HAP-1 (cell line): Measurements from ENCODE around the gene C3AR1.
A peak's percentile ranks its signal among the peaks of the same experiment; 100 is the strongest.
"Not testable (repeated sequence)": the region's sequence is repeated elsewhere in the genome, so short reads cannot be mapped to it uniquely, and the experiment has no call there.

Experiments used
- DNase-seq, 2 experiments: peaks; one replicate each; pipeline ENCODE4 v3.0.0-alpha.2; 2016 to 2020; ENCODE audit warnings: low spot score in 2 of 2
- H3K27me3 ChIP-seq: fragments of 250-450 bp; sonication (Bioruptor Pico); 2 replicates; pipeline ENCODE4 v1.5.1; 2020; ENCODE audit warnings: low read depth, mild to moderate bottlenecking, moderate library complexity
- H3K36me3 ChIP-seq: fragments of 250-450 bp; sonication (Bioruptor Pico); replicated peaks from 2 replicates; pipeline ENCODE4 v1.5.1; 2020; ENCODE audit warnings: mild to moderate bottlenecking
- H3K4me1 ChIP-seq: fragments of 250-450 bp; sonication (Bioruptor Pico); 2 replicates; pipeline ENCODE4 v1.5.1; 2020; ENCODE audit warnings: mild to moderate bottlenecking
- H3K4me3 ChIP-seq: fragments of 250-450 bp; sonication (Bioruptor Pico); 2 replicates; pipeline ENCODE4 v1.5.1; 2020; ENCODE audit warnings: mild to moderate bottlenecking, moderate library complexity
- H3K9me3 ChIP-seq: fragments of 250-450 bp; sonication (Bioruptor Pico); 2 replicates; pipeline ENCODE4 v1.5.1; 2020; ENCODE audit warnings: mild to moderate bottlenecking, moderate library complexity
- in situ Hi-C: fragments of 300-500 bp; cut with MboI; formaldehyde crosslinking; loops from 3 replicates; pipeline ENCODE4 v1.14.3; 2020; ENCODE audit warnings: low sequenced_read_pairs, inconsistent platforms, mixed read lengths

Gene C3AR1

GRCh38 chr12:8031017-8031416 lies 35.1 kb downstream of the C3AR1 start:
- H3K36me3 ChIP-seq, DNase-seq, H3K4me3 ChIP-seq, H3K9me3 ChIP-seq, H3K27me3 ChIP-seq, in situ Hi-C loops: not testable (repeated sequence)
- peaks cover 17% of the 10 kb centered on the region for H3K4me1 ChIP-seq

DNA sequence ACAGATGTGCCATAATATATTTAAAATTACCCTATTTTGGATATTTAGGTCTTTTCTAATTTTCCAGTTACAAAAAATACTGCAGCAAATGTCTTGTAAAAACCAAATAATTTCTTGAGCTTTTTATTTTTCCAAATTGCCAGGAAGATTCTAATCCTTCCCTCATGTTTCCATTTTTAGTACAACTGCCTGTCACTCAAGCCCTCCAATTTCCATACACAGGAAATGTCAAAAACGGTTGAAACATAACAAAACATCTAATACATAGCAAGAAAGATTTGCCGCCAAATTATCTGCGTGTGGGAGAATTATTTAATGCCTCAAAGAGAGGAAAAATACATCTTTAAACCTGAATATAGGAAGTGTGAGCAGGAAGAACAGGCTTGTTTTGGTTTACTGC lies 36.0 kb downstream of the C3AR1 start:
- H3K36me3 ChIP-seq = no peaks in the 10 kb centered on the region
- in situ Hi-C loops = no loop called here
- no peak overlapping the region for H3K4me3 ChIP-seq
- peaks cover 19% of the 10 kb centered on the region for H3K4me1 ChIP-seq
- no peaks in the 10 kb centered on the region for H3K9me3 ChIP-seq
- no peaks in the 10 kb centered on the region for H3K27me3 ChIP-seq
- no peak for DNase-seq

DNA sequence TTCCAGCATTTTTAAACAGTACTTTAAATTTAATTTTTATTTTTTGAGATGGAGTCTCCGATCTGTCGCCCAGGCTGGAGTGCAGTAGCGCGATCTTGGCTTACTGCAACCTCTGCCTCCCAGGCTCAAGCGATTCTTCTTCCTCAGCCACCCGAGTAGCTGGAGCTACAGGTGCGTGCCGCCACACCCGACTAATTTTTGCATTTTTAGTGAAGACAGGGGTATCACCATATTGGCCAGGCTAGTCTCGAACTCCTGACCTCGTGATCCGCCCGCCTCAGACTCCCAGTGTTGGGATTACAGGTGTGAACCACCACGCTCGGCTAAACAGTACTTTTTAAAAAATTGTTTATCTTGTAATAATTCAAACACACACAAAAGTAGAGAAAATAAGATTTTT lies 37.9 kb downstream of the C3AR1 start:
- H3K36me3 ChIP-seq = no peaks in the 10 kb centered on the region
- peaks cover 5% of the 10 kb centered on the region for H3K4me1 ChIP-seq
- DNase-seq = no peak
- H3K4me3 ChIP-seq = no peak overlapping the region
- in situ Hi-C loops = no loop called here
- H3K9me3 ChIP-seq = no peaks in the 10 kb centered on the region
- no peaks in the 10 kb centered on the region for H3K27me3 ChIP-seq

DNA sequence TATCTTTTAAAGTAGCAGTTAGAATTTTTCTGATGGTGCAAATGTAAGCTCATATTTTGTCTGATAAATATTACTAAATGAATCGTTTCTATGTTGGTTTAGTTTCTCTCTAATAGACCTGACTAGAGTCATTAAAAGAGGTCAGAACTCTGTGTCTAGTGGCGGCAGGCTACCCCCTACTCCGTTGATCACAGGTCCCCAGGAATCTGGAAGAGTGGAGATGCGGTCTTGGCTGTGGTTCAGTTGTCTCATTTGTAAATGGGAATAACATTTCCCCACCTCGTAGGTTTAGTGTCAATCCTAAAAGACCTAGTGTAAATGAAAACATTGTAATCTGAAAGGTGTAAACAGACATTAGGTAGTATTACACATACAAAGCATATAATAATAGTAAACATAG lies 38.3 kb downstream of the C3AR1 start:
- Histone ChIP-seq H3K4me1 (peaks cover 5% of the 10 kb centered on the region), H3K36me3 (no peaks in the 10 kb centered on the region), H3K4me3 (no peak overlapping the region), H3K27me3 (no peaks in the 10 kb centered on the region), H3K9me3 (no peaks in the 10 kb centered on the region)
- in situ Hi-C loops = no loop called here
- DNase-seq = no peak

GRCh38 chr12:8026291-8026900 lies 39.8 kb downstream of the C3AR1 start:
- DNase-seq = peak; percentile 96 to 97
- Histone ChIP-seq H3K36me3 (no peaks in the 10 kb centered on the region), H3K27me3 (no peaks in the 10 kb centered on the region), H3K4me1 (peaks cover 2% of the 10 kb centered on the region), H3K9me3 (no peaks in the 10 kb centered on the region), H3K4me3 (peak overlapping the region; percentile 41)
- in situ Hi-C loops = no loop called here

GRCh38 chr12:8018666-8019581 lies 47.2 kb downstream of the C3AR1 start:
- H3K4me3 ChIP-seq = peak overlapping the region; percentile 24

GRCh38 chr12:8018213-8018612 lies 47.9 kb downstream of the C3AR1 start:
- H3K4me3 ChIP-seq, H3K36me3 ChIP-seq, H3K9me3 ChIP-seq, H3K27me3 ChIP-seq, in situ Hi-C loops, DNase-seq, H3K4me1 ChIP-seq: not testable (repeated sequence)

More at GRCh38 chr12:8018666-8019581, 47.2 kb downstream of the C3AR1 start:
- H3K9me3 ChIP-seq = no peaks in the 10 kb centered on the region
- H3K36me3 ChIP-seq = no peaks in the 10 kb centered on the region
- H3K27me3 ChIP-seq = no peaks in the 10 kb centered on the region
- peaks cover 6% of the 10 kb centered on the region; the same call in 1 of the 2 replicates for H3K4me1 ChIP-seq
- in situ Hi-C loops = no loop called here
- DNase-seq = peak; percentile 23 to 67

GRCh38 chr12:8014836-8015235 lies 51.3 kb downstream of the C3AR1 start:
- in situ Hi-C loops = no loop called here
- no peaks in the 10 kb centered on the region for H3K9me3 ChIP-seq

DNA sequence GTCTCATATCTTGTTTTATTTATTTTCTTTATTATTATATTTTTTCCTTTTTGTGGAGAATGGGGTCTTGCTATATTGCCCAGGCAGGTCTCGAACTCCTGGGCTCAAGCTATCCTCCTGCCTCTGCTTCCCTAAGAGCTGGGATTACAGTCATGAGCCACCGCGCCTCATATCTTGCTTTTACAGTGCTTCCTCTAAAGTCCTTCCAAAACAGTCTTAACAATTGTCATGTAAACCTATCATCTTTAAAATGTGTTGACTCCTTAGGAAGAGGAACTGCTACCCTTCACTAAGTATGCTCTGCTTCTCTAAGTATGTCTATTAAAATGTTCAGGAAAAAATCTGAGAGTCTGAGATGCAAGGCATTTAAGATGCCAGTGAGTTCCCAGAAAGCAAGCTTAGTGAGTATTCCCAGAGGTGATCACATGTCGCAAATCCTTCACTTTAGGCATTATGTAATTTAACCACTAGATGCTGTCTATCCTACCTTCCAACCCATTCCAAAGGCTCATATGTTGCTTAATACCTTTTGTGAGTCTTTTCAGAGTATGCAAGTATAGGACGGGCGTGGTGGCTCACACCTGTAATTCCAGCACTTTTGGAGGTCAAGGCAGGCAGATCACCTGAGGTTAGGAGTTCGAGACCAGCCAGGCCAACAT lies 53.4 kb downstream of the C3AR1 start:
- in situ Hi-C loops = no loop called here
- H3K9me3 ChIP-seq = no peaks in the 10 kb centered on the region
- DNase-seq = no peak

More at GRCh38 chr12:8014836-8015235, 51.3 kb downstream of the C3AR1 start:
- no peak overlapping the region for H3K4me3 ChIP-seq
- no peaks in the 10 kb centered on the region for H3K27me3 ChIP-seq
- peaks cover 6% of the 10 kb centered on the region; the same call in 1 of the 2 replicates for H3K4me1 ChIP-seq
- H3K36me3 ChIP-seq = no peaks in the 10 kb centered on the region
- DNase-seq = no peak

DNA sequence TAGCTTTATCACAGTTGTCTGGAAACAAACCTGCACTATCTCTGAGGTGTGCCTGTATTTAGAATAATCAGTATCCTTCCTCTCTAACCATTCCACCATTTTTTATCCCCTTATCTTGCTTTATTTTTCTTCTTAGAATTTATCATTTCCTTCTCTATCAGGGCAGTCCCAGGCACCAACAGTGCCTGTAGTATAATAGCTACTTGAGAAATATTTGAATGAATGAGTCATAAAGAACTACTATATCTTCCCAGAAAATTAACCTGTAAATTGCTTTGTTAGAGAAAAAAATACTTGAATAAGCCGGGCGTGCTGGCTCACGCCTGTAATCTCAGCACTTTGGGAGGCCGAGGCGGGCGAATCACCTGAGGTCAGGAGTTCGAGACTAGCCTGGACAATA lies 54.8 kb downstream of the C3AR1 start:
- DNase-seq = no peak
- H3K4me1 ChIP-seq = no peaks in the 10 kb centered on the region
- no peak overlapping the region for H3K4me3 ChIP-seq
- H3K27me3 ChIP-seq = 0 out of 2 replicates have a peak, but pooled peaks cover 4% of the 10 kb centered on the region
- H3K9me3 ChIP-seq = no peaks in the 10 kb centered on the region
- in situ Hi-C loops = no loop called here
- H3K36me3 ChIP-seq = no peaks in the 10 kb centered on the region

More for the DNA sequence above, 53.4 kb downstream of the C3AR1 start:
- Histone ChIP-seq H3K27me3 (0 out of 2 replicates have a peak, but pooled peaks cover 4% of the 10 kb centered on the region), H3K36me3 (no peaks in the 10 kb centered on the region), H3K4me1 (no peaks in the 10 kb centered on the region), H3K4me3 (no peak overlapping the region)
